Right atrium auricular region (tissue), 2 donors: ENCODE data around the gene FMNL2. TPM values are rescaled to one million over a fixed set of nuclear protein-coding genes. Genes with fewer than 3 reads are reported as not detected.

Source experiments
- DNase-seq: peaks from one replicate; pipeline ENCODE4 v3.0.0-alpha.2; 2019; ENCODE audit warnings: low spot score
- H3K27ac ChIP-seq, 2 donors: fragments of 200-600 bp; sonication (generic); 1 replicate in 1 of 2; 2 replicates in 1 of 2; pipeline ENCODE4 v1.5.1; 2016 to 2019
- H3K27me3 ChIP-seq, 2 donors: fragments of 200-600 bp; sonication (generic); one replicate each; pipeline versions ENCODE4 v1.5.1 to v1.6.0; 2017 to 2019
- H3K36me3 ChIP-seq: fragments of 200-600 bp; sonication (generic); one replicate; pipeline ENCODE4 v1.5.1; 2016
- H3K4me1 ChIP-seq, 2 donors: fragments of 200-600 bp; sonication (generic); one replicate each; pipeline versions ENCODE4 v1.5.1 to v1.6.0; 2017 to 2019
- H3K4me3 ChIP-seq, 2 donors: fragments of 200-600 bp; sonication (generic); 1 replicate in 1 of 2; 2 replicates in 1 of 2; pipeline ENCODE4 v1.5.1; 2017 to 2019; ENCODE audit warnings: mild to moderate bottlenecking in 1 of 2, moderate library complexity in 1 of 2
- H3K9me3 ChIP-seq, 2 donors: fragments of 200-600 bp; sonication (generic); one replicate each; pipeline ENCODE4 v1.5.1; 2019
- total RNA-seq, 2 donors: library from RNA; depleted of rRNA; stranded (reverse); fragments of >200 nt; gene quantifications; one replicate each; pipeline ENCODE4 v1.1.0, GENCODE V29; 2016
- TF ChIP-seq, protein P1 (sequence below), 2 donors: fragments of 200-600 bp; sonication (generic); IDR thresholded peaks; one replicate each; pipeline ENCODE4 v1.5.1; 2019; ENCODE audit warnings: antibody characterized with exemption in 2 of 2

The FMNL2 gene
- total RNA-seq, 2 donors from 2014 or later: 6.0 to 11.5 TPM

DNA sequence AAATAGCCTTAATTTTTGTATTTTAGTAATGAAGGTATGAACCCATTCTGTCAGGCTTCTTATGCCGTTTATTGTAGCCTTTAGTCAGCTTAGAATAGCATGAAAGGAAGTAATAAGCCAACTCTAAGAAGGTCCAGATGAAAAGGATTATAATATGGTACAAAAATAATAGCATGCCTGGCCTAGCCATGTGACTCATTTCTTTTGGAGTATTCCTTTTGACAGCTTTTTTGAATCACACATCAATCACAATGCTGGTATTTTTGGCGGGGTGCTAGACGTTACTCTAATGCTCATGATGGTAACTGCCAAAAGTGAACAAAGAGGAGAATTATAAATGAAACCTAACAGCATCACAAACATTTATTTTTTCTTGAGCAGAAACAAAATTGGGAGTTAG, 19.9 kb downstream of the FMNL2 start:
- H3K36me3 ChIP-seq: no peaks in the 10 kb centered on the region
- H3K27ac ChIP-seq: peak overlapping the region in 1 of 2 donors; percentile 42
- peaks cover 0 to 3% of the 10 kb centered on the region in 2 donors for H3K4me1 ChIP-seq
- H3K4me3 ChIP-seq: no peak overlapping the region
- H3K27me3 ChIP-seq: no peaks in the 10 kb centered on the region
- TF ChIP-seq, protein P1, sequence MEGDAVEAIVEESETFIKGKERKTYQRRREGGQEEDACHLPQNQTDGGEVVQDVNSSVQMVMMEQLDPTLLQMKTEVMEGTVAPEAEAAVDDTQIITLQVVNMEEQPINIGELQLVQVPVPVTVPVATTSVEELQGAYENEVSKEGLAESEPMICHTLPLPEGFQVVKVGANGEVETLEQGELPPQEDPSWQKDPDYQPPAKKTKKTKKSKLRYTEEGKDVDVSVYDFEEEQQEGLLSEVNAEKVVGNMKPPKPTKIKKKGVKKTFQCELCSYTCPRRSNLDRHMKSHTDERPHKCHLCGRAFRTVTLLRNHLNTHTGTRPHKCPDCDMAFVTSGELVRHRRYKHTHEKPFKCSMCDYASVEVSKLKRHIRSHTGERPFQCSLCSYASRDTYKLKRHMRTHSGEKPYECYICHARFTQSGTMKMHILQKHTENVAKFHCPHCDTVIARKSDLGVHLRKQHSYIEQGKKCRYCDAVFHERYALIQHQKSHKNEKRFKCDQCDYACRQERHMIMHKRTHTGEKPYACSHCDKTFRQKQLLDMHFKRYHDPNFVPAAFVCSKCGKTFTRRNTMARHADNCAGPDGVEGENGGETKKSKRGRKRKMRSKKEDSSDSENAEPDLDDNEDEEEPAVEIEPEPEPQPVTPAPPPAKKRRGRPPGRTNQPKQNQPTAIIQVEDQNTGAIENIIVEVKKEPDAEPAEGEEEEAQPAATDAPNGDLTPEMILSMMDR (IDR thresholded peaks at IDR 0.05): no peak
- H3K9me3 ChIP-seq: no peaks in the 10 kb centered on the region
- DNase-seq: no peak

DNA sequence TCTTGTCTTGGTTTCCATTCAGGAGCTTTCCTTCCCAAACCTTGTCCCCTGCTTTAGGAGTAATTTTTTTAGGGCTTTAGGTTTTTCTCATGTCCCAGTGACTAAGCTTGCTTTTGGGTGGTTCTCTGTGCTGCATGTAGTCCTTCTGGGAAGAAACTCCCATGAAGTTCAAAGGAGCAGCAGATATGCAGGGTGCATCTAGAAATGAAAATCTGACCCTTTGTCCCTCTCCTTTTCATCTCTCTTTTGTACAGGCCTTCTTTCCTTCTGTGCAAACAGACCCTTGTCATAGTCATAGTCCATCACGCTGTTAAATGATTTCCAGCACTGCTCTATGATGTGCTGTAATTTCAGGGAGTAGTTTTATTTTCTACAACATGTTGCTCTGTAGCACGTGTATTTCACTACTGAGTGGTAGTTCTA, 20.4 kb downstream of the FMNL2 start:
- no peaks in the 10 kb centered on the region for H3K36me3 ChIP-seq
- TF ChIP-seq, protein P1 (IDR thresholded peaks at IDR 0.05): no peak
- H3K4me1 ChIP-seq: peaks cover 0 to 5% of the 10 kb centered on the region in 2 donors
- no peak for DNase-seq
- H3K27me3 ChIP-seq: no peaks in the 10 kb centered on the region
- H3K9me3 ChIP-seq: no peaks in the 10 kb centered on the region
- H3K4me3 ChIP-seq: no peak overlapping the region
- H3K27ac ChIP-seq: peak overlapping the region in 1 of 2 donors; percentile 42

DNA sequence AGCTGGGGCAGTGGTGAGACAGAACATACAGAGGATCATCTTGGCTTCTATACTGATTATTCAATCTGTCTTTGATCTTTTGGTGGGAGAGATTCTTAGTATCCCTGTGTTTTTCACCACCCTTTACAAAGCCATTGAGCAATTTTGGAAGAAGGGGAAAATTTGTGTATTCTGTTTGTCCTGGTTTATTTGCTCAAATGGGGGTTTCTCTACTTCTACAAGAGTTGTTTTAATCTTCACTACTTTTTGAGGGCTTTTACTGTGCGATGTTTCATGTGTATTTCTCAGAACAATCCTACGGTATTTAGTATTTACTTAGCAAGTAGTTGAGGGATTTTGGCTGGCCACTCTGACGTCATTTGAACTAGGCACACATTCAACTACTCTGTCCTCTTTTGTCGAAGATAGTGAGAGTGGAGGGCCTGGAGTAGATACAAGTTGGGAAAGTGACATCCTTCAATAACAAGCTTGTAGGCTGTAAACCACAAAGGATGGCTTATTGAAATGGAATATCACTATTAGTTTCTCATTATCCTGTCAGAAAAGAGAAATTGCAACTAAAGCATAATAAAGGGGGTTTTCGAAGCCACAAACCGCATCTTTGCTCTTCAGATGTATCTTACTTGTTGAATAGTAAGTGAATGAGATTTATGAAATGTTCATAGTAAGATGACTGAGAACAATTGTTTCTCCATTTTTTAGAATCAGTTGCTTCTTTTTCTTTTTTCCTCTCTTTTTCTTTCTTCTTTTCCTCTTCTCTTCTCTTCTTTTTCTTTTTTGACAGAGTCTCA, 24.8 kb downstream of the FMNL2 start:
- Histone ChIP-seq H3K9me3 (no peaks in the 10 kb centered on the region), H3K36me3 (no peaks in the 10 kb centered on the region), H3K27me3 (no peaks in the 10 kb centered on the region), H3K4me1 (peaks cover 0 to 5% of the 10 kb centered on the region in 2 donors), H3K4me3 (no peak overlapping the region), H3K27ac (no peak overlapping the region)
- DNase-seq: no peak
- TF ChIP-seq, protein P1 (IDR thresholded peaks at IDR 0.05): no peak

DNA sequence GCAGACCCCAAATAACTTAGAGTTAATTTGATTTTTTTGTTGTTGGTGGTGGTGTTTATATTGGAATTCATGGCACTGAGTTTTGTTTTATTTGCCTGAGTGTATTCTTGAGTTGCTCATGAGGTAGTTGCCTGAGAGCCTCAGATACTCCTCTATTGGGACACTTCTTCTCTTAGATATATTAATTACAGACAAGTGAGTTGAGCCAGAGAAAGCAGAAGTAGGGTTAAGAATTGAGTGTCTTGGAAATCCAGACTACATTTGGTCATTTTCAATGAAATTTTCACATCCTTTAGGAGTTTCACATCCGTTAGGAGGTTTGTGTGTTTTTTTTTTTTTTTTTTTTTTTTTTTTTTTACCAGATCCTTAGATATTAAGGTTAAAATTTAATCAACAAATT, 29.0 kb downstream of the FMNL2 start:
- no peak overlapping the region for H3K27ac ChIP-seq
- TF ChIP-seq, protein P1 (IDR thresholded peaks at IDR 0.05): no peak
- H3K4me3 ChIP-seq: no peak overlapping the region
- no peaks in the 10 kb centered on the region for H3K36me3 ChIP-seq
- peaks cover 0 to 5% of the 10 kb centered on the region in 2 donors for H3K4me1 ChIP-seq
- no peaks in the 10 kb centered on the region for H3K9me3 ChIP-seq
- DNase-seq: no peak
- H3K27me3 ChIP-seq: no peaks in the 10 kb centered on the region

DNA sequence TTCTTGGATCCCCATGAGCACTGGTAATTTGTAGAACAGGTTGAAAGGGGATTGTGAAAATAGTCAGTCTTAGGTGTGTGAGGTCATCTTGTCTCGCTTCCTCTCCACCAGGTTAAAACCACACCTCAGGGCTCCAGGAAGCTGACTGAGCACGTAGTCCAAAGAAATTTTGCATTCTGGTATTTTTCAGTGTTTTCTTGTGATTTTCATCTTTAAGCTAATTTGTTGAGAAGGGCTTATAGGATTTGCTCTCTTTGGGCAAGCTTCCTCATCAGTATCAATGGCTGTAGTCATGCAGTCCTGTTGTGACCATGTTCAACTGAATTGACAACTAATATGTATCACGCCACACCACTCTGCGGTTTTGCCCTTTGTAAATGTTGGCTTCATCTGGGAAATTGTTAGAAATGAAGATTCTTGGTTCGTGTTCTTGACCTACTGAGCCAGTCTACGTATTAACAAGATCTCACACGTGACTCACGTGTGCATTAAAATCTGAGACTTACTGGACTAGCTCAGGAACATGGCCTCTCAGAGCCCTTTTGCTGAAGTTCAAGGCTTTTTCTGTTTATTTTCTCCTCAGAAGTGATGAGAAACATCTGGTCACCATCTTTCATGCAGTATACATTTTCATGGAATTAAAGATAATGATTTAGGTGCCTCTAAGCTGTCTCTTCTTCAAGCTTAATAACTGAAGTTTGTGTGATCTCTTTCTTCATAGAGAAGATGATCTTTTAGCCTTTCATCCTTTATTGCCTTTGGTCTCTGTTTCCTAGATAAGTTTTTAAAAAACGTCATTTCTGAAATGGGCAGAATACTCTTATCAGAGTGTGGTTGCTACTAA, 32.8 kb downstream of the FMNL2 start:
- no peak for DNase-seq
- H3K36me3 ChIP-seq: no peaks in the 10 kb centered on the region
- H3K27me3 ChIP-seq: no peaks in the 10 kb centered on the region
- no peak overlapping the region for H3K4me3 ChIP-seq
- TF ChIP-seq, protein P1 (IDR thresholded peaks at IDR 0.05): no peak
- no peaks in the 10 kb centered on the region for H3K9me3 ChIP-seq
- H3K4me1 ChIP-seq: peaks cover 0 to 3% of the 10 kb centered on the region in 2 donors
- no peak overlapping the region for H3K27ac ChIP-seq
